IgD-negative memory B cell (primary cell): ENCODE data around the gene MARVELD2. TPM values are rescaled to one million over a fixed set of nuclear protein-coding genes. Genes with fewer than 3 reads are reported as not detected.

Experiments used
- H3K27ac Mint-ChIP-seq, 3 donors: one replicate each; pipeline ENCODE4 v1.8.0; 2020 to 2022; ENCODE audit warnings: mild to moderate bottlenecking in 3 of 3, mixed read lengths in 3 of 3, moderate library complexity in 1 of 3
- H3K27me3 Mint-ChIP-seq: one replicate; pipeline ENCODE4 v1.8.0; 2021; ENCODE audit warnings: mixed read lengths
- H3K36me3 Mint-ChIP-seq: one replicate; pipeline ENCODE4 v1.8.0; 2020; ENCODE audit warnings: mild to moderate bottlenecking, mixed read lengths
- H3K4me1 Mint-ChIP-seq, 3 donors: one replicate each; pipeline ENCODE4 v1.8.0; 2020 to 2022; ENCODE audit warnings: mixed read lengths in 3 of 3, mild to moderate bottlenecking in 1 of 3
- H3K4me3 Mint-ChIP-seq, 4 donors: one replicate each; pipeline ENCODE4 v1.8.0; 2020 to 2022; ENCODE audit warnings: mild to moderate bottlenecking in 4 of 4, mixed read lengths in 4 of 4, moderate library complexity in 3 of 4
- H3K9me3 Mint-ChIP-seq, 3 donors: one replicate each; pipeline ENCODE4 v1.8.0; 2020 to 2021; ENCODE audit warnings: mixed read lengths in 3 of 3, mild to moderate bottlenecking in 1 of 3
- polyA plus RNA-seq: library from polyadenylated mRNA; unstranded; fragments of 300-500 nt; fragmentation: Illumina TruSeq; gene quantifications from one replicate; pipeline ENCODE4 v1.2.3, GENCODE V29; 2021

MARVELD2 gene
- polyA plus RNA-seq, 1 donor from 2014 or later: 2.5 TPM

- H3K27ac Mint-ChIP-seq: no peak overlapping the region
- peak overlapping the region; percentile 68 to 92 (median 80) for H3K4me3 Mint-ChIP-seq
- H3K9me3 Mint-ChIP-seq: no peaks in the 10 kb centered on the region
- peaks cover 0 to 9% (median 8%) of the 10 kb centered on the region in 3 donors for H3K4me1 Mint-ChIP-seq
- H3K27me3 Mint-ChIP-seq: peaks cover 37% of the 10 kb centered on the region
- H3K36me3 Mint-ChIP-seq: no peaks in the 10 kb centered on the region
These were observed 78.6 kb downstream of the MARVELD2 start for GRCh38 chr5:69493396-69494133.

Other genes starting within 250 kb of the MARVELD2 start
- gene CCNB1, start 248.0 kb upstream of the MARVELD2 start, polyA plus RNA-seq: 7.7 TPM
- 18.0 TPM for gene CENPH, start 225.5 kb upstream of the MARVELD2 start, polyA plus RNA-seq
- gene CDK7, start 180.2 kb upstream of the MARVELD2 start, polyA plus RNA-seq: 23.9 TPM
- 5.5 TPM for gene CCDC125, start 82.3 kb upstream of the MARVELD2 start, polyA plus RNA-seq
- gene AK6, start 45.6 kb upstream of the MARVELD2 start, polyA plus RNA-seq: 81.3 TPM
- gene TAF9, start 45.6 kb upstream of the MARVELD2 start, polyA plus RNA-seq: 104 TPM
- gene RAD17, start 45.3 kb upstream of the MARVELD2 start, polyA plus RNA-seq: 29.6 TPM
- gene OCLN, start 77.7 kb downstream of the MARVELD2 start, polyA plus RNA-seq: 0.09 TPM
- 25.6 TPM for gene GTF2H2C, start 145.1 kb downstream of the MARVELD2 start, polyA plus RNA-seq